Gastrocnemius medialis (tissue), 4 donors: ENCODE data around the gene FASTK. TPM values are rescaled to one million over a fixed set of nuclear protein-coding genes. Genes with fewer than 3 reads are reported as not detected.

Source experiments
- ATAC-seq, 2 donors: fragments of 150-250 bp; one replicate each; pipeline ENCODE4 v1.9.1; 2016
- DNase-seq, 2 donors: peaks; one replicate each; pipeline ENCODE4 v3.0.0-alpha.2; 2019
- H3K27ac ChIP-seq, 4 donors: fragments of 200-600 bp; sonication (generic); 1 replicate in 1 of 4; 2 replicates in 3 of 4; pipeline ENCODE4 v1.5.1; 2016 to 2018; ENCODE audit warnings: mild to moderate bottlenecking in 2 of 4, moderate library complexity in 1 of 4
- H3K27me3 ChIP-seq, 3 donors: fragments of 200-600 bp; sonication (generic) in 2 of 3; 1 replicate in 1 of 3; 2 replicates in 2 of 3; pipeline versions ENCODE4 v1.5.1 to v1.6.0; 2016 to 2019; ENCODE audit warnings: mild to moderate bottlenecking in 1 of 3, moderate library complexity in 1 of 3
- H3K36me3 ChIP-seq, 2 donors: fragments of 200-600 bp; sonication (generic) in 1 of 2; one replicate each; pipeline ENCODE4 v1.5.1; 2017 to 2018
- H3K4me1 ChIP-seq, 2 donors: fragments of 200-600 bp; sonication (generic) in 1 of 2; one replicate each; pipeline ENCODE4 v1.5.1; 2016 to 2017; ENCODE audit warnings: mild to moderate bottlenecking in 2 of 2
- H3K4me3 ChIP-seq, 4 donors: fragments of 200-600 bp; sonication (generic) in 3 of 4; 1 replicate in 1 of 4; 2 replicates in 3 of 4; pipeline ENCODE4 v1.5.1; 2016 to 2019; ENCODE audit warnings: mild to moderate bottlenecking in 2 of 4
- H3K9me3 ChIP-seq, 3 donors: fragments of 200-600 bp; sonication (generic) in 2 of 3; 1 replicate in 1 of 3; 2 replicates in 2 of 3; pipeline ENCODE4 v1.5.1; 2016 to 2019
- CTCF ChIP-seq, 5 experiments: fragments of 450-650 bp in 3 of 5; fragments of 200-600 bp in 2 of 5; sonication (generic) in 2 of 5; IDR thresholded peaks in 4 of 5; conservative IDR thresholded peaks in 1 of 5; 1 replicate in 4 of 5; 2 replicates in 1 of 5; pipeline ENCODE4 v1.5.1; 2016 to 2019; ENCODE audit warnings: antibody characterized with exemption in 5 of 5, mild to moderate bottlenecking in 3 of 5, moderate library complexity in 3 of 5
- POLR2A ChIP-seq, 2 donors: fragments of 450-650 bp; IDR thresholded peaks; one replicate each; pipeline ENCODE4 v1.6.1; 2017; ENCODE audit warnings: antibody characterized with exemption in 2 of 2, mild to moderate bottlenecking in 2 of 2, moderate library complexity in 2 of 2
- in situ Hi-C, 4 donors: fragments of 200-750 bp; cut with MboI; loops; one replicate each; pipeline versions ENCODE4 v1.15.0 to v1.8.0; 2017; ENCODE audit warnings: low sequenced_read_pairs in 4 of 4
- intact Hi-C: fragments of 100-400 bp; cut with DNase I; formaldehyde crosslinking; loops from one replicate; pipeline ENCODE4 v1.15.1; 2023; ENCODE audit warnings: low total_unique reads
- total RNA-seq, 4 donors: library from RNA; depleted of rRNA; stranded (reverse); fragments of >200 nt; gene quantifications; one replicate each; pipeline versions ENCODE4 v1.1.0 to v1.2.3, GENCODE V29; 2016

FASTK gene
- total RNA-seq, 4 donors from 2014 or later: 108 to 181 (median 141) TPM

GRCh38 chr7:151058781-151059366 is 21.7 kb downstream of the FASTK start:
- DNase-seq (no peak), ATAC-seq (peak; percentile 15 to 17)
- in situ Hi-C loops (no loop called here), intact Hi-C loops (loop anchor here (1.0 to 5.0 kb wide), 4 partner anchors 21 to 1698 kb away; partner anchors contain the start of genes ABCB8, ACTR3B, AGAP3 and FASTK)
- no peaks in the 10 kb centered on the region for H3K9me3 ChIP-seq
- H3K4me3 ChIP-seq: peak overlapping the region; percentile 71 to 92 (median 86)
- no peaks in the 10 kb centered on the region for H3K36me3 ChIP-seq
- no peaks in the 10 kb centered on the region for H3K27me3 ChIP-seq
- peak overlapping the region; percentile 93 to 99 (median 98) for H3K27ac ChIP-seq
- H3K4me1 ChIP-seq: peaks cover 22 to 44% of the 10 kb centered on the region in 2 donors
- no peak for TF ChIP-seq CTCF (IDR thresholded peaks at IDR 0.05 in 4 of 5, conservative IDR thresholded peaks at IDR 0.05 in 1 of 5)
- TF ChIP-seq POLR2A (IDR thresholded peaks at IDR 0.05): no peak

- ATAC-seq (peak; percentile 85 to 87), DNase-seq (peak; percentile 100)
- peak overlapping the region; percentile 71 to 92 (median 86) for H3K4me3 ChIP-seq
- TF ChIP-seq CTCF (IDR thresholded peaks at IDR 0.05 in 4 of 5, conservative IDR thresholded peaks at IDR 0.05 in 1 of 5) (no peak), POLR2A (IDR thresholded peaks at IDR 0.05) (peak; percentile 84 to 99)
- in situ Hi-C loops: no loop called here
- peak overlapping the region; percentile 93 to 99 (median 98) for H3K27ac ChIP-seq
- no peaks in the 10 kb centered on the region for H3K9me3 ChIP-seq
- no peaks in the 10 kb centered on the region for H3K27me3 ChIP-seq
- no peaks in the 10 kb centered on the region for H3K36me3 ChIP-seq
- intact Hi-C loops: loop anchor here (1.0 to 5.0 kb wide), 2 partner anchors 30 to 1699 kb away; partner anchors contain the start of genes ABCB8 and ACTR3B
- H3K4me1 ChIP-seq: peaks cover 22 to 44% of the 10 kb centered on the region in 2 donors
Observed at GRCh38 chr7:151057989-151058780, 22.4 kb downstream of the FASTK start.

GRCh38 chr7:151057506-151057988 is 23.1 kb downstream of the FASTK start, which contains the start of gene CDK5:
Gene CDK5 (minus strand): TSS chr7:151057897. CDS start chr7:151057848, 49 bp downstream.
- Histone ChIP-seq H3K36me3 (no peaks in the 10 kb centered on the region), H3K4me1 (peaks cover 22 to 39% of the 10 kb centered on the region in 2 donors), H3K27ac (peak within 1 kb of the TSS; percentile 93 to 99 (median 98)), H3K4me3 (peak within 1 kb of the TSS; percentile 71 to 92 (median 86)), H3K27me3 (no peaks in the 10 kb centered on the region), H3K9me3 (no peaks in the 10 kb centered on the region)
- in situ Hi-C loops (no loop called here), intact Hi-C loops (loop anchor here (5.0 kb wide), 1 partner anchor 1700 kb away; the partner anchor contains the start of gene ACTR3B)
- peak; percentile 7 to 9 for ATAC-seq
- TF ChIP-seq CTCF (IDR thresholded peaks at IDR 0.05 in 4 of 5, conservative IDR thresholded peaks at IDR 0.05 in 1 of 5) (no peak), POLR2A (IDR thresholded peaks at IDR 0.05) (no peak)
- DNase-seq: no peak

GRCh38 chr7:151056666-151057505 is 23.7 kb downstream of the FASTK start:
- ATAC-seq (no peak), DNase-seq (no peak)
- peaks cover 22 to 36% of the 10 kb centered on the region in 2 donors for H3K4me1 ChIP-seq
- peak overlapping the region in 2 of 4 donors; percentile 72 to 99 for H3K27ac ChIP-seq
- in situ Hi-C loops (no loop called here), intact Hi-C loops (loop anchor here (5.0 kb wide), 1 partner anchor 1700 kb away; the partner anchor contains the start of gene ACTR3B)
- no peak for TF ChIP-seq POLR2A (IDR thresholded peaks at IDR 0.05)
- no peak for TF ChIP-seq CTCF (IDR thresholded peaks at IDR 0.05 in 4 of 5, conservative IDR thresholded peaks at IDR 0.05 in 1 of 5)
- no peaks in the 10 kb centered on the region for H3K36me3 ChIP-seq
- H3K4me3 ChIP-seq: peak overlapping the region; percentile 71 to 92 (median 82)
- H3K27me3 ChIP-seq: no peaks in the 10 kb centered on the region
- no peaks in the 10 kb centered on the region for H3K9me3 ChIP-seq
